ENCODE data around the gene ACSF3.

DNA sequence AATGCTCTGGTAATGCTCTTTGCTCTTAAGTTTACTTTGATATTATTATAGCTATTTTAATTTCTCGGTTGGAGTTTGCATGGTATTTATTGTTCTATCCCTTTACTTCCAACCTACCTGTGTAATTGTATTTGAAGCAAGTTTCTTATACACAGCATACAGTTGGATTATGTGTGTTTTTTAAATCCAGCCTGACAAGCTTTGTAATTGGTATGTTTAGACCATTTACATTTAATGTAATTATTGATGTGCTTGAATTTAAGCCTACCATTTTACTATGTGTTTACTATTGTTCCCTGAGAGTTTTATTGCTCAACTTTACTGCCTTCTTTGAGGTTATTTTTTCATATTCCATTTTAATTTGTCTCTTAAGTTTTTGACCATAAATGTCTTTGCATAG lies 35.7 kb downstream of the ACSF3 start:
- TF ChIP-seq EZH2 (IDR thresholded peaks at IDR 0.05; ENCODE audit: borderline replicate concordance, insufficient read depth, low read length, poor library complexity, severe bottlenecking) (no peak), POLR2AphosphoS5 (IDR thresholded peaks at IDR 0.05) (no peak), EP300 (conservative IDR thresholded peaks at IDR 0.05; ENCODE audit: poor library complexity, severe bottlenecking) (no peak)
- TF ChIP-seq, protein P1, sequence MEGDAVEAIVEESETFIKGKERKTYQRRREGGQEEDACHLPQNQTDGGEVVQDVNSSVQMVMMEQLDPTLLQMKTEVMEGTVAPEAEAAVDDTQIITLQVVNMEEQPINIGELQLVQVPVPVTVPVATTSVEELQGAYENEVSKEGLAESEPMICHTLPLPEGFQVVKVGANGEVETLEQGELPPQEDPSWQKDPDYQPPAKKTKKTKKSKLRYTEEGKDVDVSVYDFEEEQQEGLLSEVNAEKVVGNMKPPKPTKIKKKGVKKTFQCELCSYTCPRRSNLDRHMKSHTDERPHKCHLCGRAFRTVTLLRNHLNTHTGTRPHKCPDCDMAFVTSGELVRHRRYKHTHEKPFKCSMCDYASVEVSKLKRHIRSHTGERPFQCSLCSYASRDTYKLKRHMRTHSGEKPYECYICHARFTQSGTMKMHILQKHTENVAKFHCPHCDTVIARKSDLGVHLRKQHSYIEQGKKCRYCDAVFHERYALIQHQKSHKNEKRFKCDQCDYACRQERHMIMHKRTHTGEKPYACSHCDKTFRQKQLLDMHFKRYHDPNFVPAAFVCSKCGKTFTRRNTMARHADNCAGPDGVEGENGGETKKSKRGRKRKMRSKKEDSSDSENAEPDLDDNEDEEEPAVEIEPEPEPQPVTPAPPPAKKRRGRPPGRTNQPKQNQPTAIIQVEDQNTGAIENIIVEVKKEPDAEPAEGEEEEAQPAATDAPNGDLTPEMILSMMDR (IDR thresholded peaks at IDR 0.05; ENCODE audit: poor library complexity, severe bottlenecking) = no peak
- TF ChIP-seq, protein P2, sequence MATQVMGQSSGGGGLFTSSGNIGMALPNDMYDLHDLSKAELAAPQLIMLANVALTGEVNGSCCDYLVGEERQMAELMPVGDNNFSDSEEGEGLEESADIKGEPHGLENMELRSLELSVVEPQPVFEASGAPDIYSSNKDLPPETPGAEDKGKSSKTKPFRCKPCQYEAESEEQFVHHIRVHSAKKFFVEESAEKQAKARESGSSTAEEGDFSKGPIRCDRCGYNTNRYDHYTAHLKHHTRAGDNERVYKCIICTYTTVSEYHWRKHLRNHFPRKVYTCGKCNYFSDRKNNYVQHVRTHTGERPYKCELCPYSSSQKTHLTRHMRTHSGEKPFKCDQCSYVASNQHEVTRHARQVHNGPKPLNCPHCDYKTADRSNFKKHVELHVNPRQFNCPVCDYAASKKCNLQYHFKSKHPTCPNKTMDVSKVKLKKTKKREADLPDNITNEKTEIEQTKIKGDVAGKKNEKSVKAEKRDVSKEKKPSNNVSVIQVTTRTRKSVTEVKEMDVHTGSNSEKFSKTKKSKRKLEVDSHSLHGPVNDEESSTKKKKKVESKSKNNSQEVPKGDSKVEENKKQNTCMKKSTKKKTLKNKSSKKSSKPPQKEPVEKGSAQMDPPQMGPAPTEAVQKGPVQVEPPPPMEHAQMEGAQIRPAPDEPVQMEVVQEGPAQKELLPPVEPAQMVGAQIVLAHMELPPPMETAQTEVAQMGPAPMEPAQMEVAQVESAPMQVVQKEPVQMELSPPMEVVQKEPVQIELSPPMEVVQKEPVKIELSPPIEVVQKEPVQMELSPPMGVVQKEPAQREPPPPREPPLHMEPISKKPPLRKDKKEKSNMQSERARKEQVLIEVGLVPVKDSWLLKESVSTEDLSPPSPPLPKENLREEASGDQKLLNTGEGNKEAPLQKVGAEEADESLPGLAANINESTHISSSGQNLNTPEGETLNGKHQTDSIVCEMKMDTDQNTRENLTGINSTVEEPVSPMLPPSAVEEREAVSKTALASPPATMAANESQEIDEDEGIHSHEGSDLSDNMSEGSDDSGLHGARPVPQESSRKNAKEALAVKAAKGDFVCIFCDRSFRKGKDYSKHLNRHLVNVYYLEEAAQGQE (IDR thresholded peaks at IDR 0.05; ENCODE audit: borderline replicate concordance) = no peak

Data from neural cell (in vitro differentiated cells).